NCI-H1436 (cell line): Measurements from ENCODE around the gene GADD45G.

Experiments
- DNase-seq: peaks from one replicate; lab custom pipeline; 2025; lab: John Stamatoyannopoulos, UW

GADD45G gene

DNA sequence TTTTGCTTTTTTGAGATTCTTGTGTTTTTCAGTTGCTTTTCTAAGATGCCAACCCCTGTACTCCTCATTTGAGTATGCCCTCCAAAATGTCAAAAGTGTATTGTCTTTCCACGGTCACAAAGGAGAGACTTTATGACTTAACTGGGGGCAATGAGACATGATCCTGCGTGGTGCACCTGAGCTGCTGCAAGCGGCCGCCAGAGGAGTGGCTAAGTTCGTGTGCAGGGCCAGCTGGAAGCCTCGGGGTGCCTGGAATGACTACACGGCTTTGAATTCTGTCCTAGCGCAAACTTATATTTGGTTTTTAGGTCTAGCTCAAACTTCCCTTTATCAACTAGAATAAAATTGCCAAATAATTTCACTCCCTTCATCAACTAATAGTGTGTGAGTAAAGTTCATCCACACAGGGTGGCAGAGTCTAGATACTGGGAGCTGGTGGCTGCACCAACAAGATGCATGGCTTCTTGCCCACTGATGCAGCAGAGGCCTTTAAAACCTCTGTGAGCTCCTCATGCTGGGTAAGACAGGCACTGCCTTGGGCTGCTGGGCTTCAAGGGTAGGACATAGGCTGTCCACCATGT, 4.7 kb downstream of the GADD45G start:
- DNase-seq, result no peak

DNA sequence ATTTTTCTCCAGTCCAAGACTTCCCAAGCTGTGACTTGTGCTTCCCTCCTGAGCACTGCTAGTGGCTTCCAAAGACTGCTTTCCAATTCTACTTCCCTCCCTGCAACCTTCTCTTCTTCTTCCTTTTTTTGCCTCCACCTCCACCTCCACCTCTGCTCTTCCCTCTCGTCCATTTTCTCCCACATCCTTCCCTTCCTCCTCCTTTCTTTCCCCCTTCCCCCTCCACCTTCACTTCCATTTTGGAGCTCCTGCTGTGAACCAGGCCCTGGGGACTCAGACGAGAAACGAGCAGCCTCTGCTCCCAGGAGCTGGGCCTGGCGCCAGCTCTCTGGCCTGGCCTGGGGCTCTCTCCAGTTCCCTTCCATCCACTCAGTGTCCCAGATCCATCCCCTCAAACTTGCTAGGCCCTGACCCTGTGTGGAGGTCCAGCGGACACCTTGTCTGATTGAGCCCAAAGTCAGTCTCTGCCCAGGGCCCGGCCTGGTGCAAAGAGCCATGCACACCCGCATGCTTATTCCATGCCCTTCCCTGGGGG, 5.6 kb downstream of the GADD45G start:
- DNase-seq, result no peak

DNA sequence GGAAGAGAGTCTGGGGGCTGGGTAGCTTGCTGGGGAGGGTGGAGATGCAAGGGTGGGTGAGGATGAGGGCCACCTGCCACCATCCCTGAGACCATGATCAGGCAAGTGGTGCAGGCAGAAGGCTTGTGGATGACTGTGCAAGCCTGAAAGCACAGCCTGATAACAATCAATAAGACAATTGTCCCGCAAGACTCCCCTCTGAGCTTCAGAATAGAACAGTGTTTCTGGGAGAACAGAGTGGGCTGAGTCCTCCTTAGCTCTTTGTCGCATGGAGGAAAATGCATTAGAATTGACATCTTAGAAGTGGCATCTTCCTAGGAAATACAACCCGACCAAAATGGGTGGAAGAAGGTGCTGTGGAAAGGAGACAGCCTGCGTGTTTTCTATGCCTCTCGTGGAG, 6.6 kb downstream of the GADD45G start:
- DNase-seq, result no peak

DNA sequence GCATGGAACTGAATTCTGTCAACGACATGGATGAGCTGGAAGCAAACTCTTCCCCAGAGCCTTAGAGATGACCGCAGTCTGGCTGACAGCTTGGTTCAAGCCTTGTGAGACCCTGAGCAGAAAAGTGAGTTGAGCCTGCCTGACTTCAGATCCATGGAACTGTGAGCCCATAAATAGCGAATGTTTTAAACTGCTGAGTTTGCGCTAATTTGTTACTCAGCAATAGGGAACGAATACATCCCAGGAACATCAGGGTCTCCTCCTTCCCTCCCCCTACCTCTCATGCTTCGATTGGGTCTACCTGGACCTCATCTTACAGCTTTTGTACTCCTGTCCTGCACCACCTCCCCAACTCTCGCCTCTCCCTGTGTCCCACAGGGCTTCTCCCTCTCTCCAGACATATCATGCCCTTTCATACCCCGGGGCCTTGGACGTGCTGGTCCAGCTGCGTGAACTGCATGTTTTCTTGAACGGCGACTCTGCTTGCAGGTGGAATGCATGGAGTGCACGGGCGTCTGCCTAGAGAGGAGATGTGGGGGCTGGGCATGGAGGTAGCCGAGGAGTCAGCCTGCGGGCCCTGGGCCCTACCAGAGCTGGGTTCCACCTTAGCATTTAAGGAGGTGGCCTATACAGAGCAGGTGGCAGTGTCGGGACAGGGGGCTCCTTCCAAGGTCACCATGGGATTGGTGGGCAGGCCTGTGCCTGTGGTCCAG, 7.9 kb downstream of the GADD45G start:
- no peak for DNase-seq

DNA sequence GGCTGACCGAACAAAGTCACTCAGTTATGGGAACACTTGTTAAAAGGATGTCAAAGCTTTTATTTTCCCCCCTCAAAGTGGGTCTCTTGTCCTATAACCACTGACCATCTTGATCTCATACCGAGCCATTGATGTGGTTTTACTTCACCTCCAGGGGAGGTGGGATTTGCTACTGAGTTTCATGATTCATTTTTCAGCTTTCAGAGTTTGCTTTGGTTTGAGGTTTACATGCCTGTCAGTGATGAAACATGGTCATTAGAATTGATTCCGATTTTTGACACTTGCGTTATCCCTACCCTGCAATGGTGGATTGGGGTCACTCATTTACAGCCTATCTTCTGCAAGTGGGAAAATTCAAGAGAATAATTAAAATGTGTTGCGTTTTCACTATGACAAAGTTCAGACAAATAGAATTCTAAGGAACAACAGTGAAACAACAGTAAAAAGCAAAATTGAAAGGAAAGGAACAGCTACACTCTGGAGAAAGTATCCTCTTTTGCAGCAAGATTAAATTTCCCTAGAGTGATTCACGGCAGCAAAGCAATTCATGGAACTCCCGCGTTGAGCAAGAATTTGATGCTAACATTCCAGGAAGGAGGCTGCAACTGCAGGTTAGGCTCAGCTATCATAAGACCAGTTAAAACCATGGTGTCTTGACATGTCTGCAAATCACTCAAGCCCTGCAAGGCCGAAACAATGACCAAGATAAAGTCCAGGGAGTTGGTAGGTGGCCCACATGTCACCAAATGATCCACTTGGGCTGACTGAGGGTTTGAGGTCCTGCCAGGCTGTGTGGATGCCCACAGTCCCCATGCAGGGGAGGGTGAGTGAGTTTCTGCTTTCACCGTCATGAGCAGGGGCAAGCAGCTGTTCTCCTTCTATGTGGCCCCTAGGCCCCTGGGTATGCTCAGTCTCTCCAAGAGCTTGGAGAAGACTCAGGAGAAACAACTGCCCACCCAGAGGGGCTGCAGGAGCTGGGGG, 9.4 kb downstream of the GADD45G start:
- no peak for DNase-seq

DNA sequence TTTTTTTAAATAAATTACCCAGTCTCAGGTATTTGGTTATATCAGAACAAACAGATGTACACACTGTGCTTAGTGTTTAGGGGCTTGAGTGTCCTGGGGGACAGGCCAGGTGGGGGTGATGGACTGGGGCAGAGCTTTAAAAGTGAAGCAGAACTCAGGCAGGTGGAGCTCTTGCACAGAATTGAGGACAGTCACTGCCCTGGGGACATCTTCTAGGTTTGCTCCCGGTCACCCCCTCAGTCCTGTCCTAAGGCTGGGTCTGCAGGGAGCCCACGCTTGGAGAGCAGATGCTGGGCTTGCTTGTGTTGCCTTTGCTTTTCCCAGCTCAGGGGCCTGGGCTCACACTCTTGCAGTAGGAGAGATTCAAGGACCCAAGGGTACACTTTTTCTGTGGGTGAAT, 10.8 kb downstream of the GADD45G start:
- no peak for DNase-seq

DNA sequence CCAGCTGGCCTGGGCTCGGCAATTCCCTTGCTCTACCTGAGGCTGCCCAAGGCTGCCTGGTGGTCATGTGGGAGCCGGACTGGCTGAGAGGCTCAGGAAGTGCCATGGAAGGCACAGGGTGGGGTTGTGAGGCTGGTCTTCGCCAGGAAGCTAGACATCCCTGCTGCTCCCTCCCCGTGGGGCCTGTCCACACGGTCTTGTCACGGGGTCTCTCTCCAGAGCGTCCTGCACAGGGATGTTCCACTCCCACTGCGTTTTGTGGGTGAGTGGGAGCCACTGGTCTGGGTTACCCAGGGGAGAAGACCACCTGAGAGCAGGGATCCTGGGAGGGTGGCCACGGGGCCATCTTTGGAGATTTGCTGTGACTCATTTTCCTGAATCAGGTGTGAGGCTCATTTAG, 11.6 kb downstream of the GADD45G start:
- DNase-seq, result no peak

DNA sequence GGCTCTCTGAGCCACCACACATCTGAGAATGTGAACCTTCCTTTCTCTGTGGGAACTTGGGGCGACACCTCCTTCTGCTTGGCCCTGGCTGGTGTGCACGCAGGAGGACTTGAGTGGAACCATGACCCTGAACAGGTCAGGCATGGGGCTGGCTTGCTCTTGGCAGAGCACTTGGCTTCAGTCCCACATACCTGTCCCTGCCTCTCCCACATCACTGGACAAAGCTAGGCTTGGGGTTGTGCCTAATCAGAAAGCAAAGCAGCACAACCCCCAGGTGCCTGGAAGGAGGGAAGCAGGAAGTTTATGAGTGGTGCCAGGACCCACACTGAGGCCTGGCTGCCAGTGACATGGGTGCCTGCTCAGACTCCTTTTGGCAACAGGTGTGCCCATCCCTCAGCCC, 13.2 kb downstream of the GADD45G start:
- no peak for DNase-seq

DNA sequence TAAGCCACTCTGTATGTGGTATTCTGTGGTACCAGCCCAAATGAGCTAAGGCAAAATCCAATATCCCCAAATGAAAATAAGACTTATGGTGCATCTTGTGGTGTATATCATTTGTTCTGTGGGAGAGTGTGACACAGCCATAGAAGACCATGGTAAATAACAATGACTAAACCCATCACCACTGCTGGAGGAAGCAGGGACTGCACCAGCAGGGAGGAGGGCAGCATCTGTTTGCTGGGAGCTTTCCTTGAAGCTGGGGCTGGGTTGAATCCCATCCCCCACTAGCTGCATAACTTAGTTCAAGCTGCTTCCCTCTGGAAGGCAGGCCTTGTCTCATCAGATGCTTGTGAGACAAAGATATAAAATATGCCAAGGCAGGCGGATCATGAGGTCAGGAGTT, 14.2 kb downstream of the GADD45G start:
- no peak for DNase-seq

DNA sequence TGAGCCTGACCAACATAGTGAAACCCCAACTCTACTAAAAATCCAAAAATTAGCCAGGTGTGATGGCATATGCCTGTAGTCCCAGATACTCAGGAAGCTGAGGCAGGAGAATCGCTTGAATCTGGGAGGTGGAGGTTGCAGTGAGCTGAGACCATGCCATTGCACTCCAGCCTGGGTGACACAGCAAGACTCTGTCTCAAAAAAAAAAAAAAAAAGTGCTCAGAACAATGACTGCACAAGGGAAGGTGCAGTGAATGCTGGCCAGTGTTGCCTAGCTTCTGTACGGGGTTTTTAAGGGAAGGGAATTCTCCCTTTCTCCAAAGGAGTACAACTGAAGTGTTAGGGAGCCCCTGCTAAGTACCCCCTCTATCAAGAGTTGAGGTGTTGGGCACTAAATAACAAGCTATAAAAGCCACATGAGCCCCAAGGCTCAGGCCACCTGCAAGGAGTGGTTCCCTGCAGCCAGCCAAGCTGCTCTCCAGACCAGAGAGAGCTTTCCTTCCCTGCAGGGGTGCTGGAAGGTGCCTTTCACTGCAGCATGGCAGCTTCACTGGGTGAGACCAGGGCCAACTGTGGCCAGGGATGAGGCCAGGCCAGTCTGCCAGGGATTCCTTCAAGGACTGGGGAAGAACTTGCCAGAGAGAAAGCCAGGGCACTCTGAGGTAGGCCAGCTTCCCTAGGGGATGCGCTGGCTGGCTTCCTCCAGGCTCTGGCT, 14.8 kb downstream of the GADD45G start:
- no peak for DNase-seq

DNA sequence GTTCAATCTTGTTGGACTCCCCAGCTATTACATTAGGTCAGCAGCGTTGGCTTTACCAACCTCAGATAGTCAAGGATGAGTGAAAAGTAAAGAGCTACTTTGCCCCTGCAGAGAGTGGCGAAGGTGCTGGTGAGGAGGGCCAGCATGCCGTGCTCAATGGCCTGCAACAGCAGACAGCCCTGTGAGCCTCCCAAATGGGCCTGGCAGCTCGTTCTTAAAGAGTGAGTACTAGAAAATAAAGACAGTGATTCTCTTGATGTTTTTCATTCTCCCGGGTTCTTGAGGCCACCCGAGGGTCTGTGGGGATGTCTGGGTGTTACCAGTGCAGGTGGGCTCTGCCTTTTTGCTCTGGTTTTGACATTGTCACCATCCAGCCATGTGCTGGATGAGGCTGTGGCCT, 16.2 kb downstream of the GADD45G start:
- DNase-seq, result no peak

DNA sequence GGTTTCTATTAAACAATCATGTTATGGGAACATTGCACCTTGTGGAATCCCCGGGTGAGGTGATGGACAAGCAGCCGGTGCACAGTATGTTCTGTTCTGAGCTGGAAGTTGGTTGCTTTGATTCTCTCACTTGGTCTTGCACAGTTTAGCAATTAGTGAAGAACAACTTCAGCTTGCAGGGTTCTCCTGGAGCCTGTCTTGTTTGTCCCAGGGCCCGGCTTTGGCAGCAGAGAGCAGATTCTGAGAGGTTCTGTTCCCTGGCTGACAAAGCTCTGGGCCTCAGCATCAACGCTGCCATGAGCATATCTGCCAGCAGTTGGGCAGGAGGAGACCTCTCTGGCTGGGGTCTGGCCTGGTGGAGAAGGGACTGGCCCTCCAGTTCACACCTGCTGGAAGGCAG, 16.9 kb downstream of the GADD45G start:
- no peak for DNase-seq

DNA sequence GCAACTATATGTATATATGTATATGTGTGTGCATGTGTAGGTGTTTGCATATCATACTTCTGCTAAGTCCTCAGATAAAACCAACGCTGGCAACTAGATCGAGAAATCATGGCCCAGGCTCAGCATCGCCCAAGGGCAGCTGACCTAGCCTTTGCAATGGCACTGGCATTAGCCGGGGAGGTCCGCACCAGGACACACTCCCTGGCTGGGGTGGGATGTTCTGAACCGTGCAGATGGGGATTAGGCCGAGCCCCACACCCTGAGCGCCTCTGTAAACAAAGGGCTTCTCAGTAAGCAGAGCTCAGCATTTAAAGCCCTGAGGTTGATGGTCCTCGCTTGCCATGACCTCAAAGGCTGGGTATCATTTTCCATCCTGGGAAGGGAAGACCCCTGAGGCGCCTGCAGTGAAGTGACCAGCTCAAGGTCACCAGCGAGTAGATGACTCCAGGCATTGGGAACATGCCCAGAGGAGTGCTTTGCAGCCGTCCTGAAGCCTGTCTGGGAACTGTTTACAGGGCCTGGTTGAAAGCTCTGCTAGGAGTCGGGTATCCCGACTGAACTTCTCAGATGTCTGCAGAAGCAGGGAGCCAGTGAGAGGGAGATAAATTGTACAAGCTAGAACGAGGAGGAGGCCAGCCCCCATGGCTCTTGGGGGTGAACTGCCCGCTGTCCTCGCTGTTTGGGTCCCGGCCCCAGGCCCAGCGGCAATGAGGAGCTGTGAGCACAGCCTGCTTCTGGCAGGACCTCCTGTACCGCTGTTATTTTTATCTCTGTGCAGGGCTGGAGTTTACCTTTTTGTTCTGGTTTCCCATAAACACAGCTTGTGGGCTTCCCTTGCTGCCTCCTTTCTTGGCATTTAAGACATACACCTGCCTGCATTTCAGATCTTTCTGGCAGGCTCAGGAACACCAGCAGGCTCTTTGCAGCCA, 18.4 kb downstream of the GADD45G start:
- DNase-seq, result no peak

DNA sequence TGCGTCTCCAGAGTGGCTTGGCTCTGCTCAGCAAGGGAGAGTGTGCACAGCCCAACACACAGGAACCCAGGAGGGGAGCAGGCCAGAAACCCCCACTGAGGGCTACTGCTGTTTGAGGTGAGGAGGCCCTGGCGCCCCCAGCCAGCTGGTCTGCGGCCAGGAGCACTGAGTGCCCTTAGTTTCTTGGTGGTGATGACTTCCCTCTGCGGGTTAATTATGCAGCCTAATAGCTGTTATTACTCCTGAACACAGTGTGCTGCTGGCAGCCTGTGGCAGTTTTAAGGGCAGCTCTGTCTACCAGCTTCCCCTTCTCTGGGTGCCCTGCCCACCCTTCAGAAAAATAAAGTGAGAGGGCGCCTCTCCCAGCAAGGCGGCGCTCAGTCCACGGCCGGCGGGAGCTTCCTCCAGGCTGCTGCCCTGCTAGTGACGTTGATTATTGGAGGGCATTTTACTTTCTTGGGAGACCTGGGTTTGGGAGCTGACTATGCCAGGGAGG, 19.2 kb downstream of the GADD45G start:
- peak; percentile 71 for DNase-seq

DNA sequence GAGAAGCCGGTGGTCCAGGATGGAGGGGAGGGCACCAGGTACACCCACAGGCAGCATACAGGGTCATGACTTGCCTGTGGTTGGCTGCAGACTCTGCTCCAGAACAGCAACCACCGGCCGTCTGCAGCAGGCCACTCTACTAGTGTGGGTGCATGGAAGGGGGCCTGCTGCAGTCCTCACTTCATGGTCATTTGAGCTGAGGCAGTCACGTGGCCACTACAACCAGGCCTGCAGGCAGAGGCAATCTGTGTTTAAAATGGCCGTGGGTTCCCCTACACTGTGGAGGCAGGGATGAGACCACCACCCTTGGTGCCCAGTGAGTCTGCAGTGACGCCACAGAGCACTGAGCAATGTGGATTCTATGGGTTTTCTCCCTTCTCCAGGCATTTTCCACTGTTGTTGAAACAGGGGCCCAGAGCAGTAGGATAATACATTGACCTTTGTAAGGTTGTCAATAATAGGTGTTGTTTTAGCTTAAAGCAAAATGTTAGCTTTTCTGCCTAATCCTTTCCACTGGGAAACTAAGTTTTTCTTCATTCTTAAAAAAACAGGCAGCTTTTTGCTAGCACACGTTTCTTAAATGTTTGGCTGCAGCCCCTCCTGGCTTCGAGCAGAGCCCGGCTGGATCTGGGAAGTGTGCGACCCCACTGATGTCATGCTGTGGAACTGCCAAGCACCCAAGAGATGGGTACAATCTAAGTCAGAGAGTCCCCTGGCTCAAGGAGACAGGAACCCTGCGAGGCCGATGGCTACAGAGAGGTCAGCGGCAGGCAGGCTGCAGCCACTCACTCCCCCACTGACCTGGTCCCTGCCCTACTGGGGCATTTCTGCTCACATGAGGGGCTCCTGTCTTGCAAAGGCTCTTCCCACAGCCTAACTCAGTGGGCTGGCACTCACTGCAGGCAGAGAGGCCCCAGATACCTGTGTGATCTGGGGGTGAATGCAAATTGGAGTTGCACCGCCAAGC, 21.2 kb downstream of the GADD45G start:
- no peak for DNase-seq

DNA sequence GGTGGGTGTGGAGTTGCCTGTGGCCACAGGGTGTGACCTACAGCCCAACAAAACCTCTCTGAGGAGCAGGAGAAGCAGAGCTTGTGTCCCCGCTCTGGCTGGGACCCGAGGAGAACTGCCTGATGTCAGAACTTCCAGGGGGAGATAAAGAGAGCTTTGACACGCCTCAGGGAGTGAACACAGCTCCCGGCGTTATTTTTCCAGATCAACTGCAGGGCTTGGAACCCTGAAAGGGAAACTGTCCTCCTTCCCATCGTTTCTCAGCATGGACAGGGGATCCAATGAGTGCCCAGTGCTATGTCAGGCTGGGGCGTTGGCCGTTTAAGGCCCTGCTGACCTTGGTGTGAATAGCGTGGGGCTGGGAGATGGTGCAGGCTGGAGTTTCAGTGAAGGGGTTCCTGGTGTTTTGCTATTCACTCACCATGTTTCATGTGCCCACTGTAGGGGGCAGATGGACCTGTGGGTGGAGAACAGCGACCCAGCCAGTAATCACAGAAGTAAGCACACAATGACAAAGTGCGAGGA, 22.0 kb downstream of the GADD45G start:
- no peak for DNase-seq

DNA sequence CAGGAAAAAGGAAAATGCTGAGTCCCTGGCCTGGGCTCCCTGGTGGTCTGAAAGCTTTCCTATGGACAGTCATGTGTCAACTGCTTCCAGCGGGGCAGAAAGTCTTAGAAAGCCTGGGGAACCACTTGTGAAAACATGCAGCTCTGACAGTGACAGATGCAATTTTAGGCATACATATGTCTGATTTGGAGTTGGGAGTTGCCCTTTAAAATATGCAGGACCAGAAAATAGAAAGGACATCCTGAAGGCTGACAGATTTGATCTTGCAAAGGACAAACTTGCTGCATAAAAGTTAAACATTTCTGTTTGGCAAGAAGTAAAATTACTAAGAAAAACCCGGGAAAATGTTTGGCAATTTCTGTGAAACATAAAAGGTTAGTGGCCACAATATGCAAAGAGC, 23.8 kb downstream of the GADD45G start:
- no peak for DNase-seq

DNA sequence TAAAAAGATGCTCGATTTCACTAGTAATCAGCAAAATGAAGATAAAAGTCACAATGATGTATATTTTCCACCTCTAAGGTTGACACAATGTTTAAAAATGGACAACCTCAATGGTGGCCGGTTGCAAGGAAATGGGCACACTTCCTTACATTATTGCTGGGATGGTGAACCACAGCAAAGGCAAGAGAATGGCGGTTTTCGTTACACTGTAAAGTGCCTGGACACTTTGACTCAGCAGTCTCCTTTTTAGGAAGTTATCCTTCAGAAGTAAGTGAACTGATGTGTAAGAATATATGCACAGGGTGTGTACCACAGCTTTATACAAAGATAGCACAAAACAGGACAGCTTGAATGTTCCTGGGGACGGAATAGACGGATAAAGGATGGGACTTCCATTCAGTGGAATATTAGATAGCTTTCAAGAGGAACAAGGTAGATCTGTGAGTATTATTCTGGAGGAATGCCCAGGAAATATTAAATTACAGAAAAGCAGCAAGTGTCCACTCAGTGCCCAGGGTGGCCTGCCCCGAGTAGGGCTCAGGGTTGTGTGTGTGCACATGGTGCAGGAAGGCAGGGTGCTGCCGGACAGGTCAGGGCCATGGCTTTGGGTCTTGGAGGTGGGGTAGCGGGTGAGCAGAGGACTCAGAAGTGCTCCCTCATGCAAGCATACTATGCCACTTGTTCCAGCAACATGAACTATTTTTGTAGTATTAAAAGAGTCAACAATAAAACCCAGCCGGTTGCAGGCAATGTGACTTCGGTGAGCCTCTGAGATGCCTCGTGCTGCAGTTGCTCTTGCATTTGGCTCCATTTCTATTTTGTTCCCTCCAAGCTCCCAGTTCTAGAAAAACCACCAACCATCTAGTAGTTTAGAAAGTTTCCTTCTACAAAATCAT, 24.5 kb downstream of the GADD45G start:
- DNase-seq, result no peak
